Mucosa of descending colon (tissue), 3 donors: ENCODE measurements around the gene ELMO2. TPM values are rescaled to one million over a fixed set of nuclear protein-coding genes. Genes with fewer than 3 reads are reported as not detected.

Source experiments
- ATAC-seq: fragments of 200-7000 bp; cut with Tn5 transposase; one replicate; pipeline ENCODE4 v1.9.1; 2020; ENCODE audit warnings: mild to moderate bottlenecking, moderate library complexity
- DNase-seq, 3 donors: peaks; one replicate each; pipeline ENCODE4 v3.0.0-alpha.2; 2020
- H3K36me3 ChIP-seq: fragments of 200-600 bp; one replicate; pipeline ENCODE4 v1.8.0; 2021; ENCODE audit warnings: low read depth, mild to moderate bottlenecking
- H3K4me1 ChIP-seq: fragments of 200-600 bp; one replicate; pipeline ENCODE4 v1.8.0; 2021; ENCODE audit warnings: low read depth, mild to moderate bottlenecking
- H3K4me3 ChIP-seq: fragments of 200-600 bp; one replicate; pipeline ENCODE4 v1.8.0; 2021; ENCODE audit warnings: mild to moderate bottlenecking
- H3K9me3 ChIP-seq: fragments of 200-600 bp; one replicate; pipeline ENCODE4 v1.8.0; 2021; ENCODE audit warnings: mild to moderate bottlenecking
- CTCF ChIP-seq: fragments of 200-600 bp; IDR thresholded peaks from one replicate; pipeline ENCODE4 v1.8.0; 2022; ENCODE audit warnings: antibody characterized with exemption, mild to moderate bottlenecking
- intact Hi-C, 2 donors: fragments of 100-400 bp; cut with DNase I in 1 of 2; cut with micrococcal nuclease in 1 of 2; formaldehyde crosslinking; loops; one replicate each; pipeline versions ENCODE4 v1.11.0 to v1.11.1; 2022; cut with DNase I, micrococcal nuclease
- total RNA-seq, 3 donors: library from RNA; stranded (reverse); fragmentation: NEBNext Ultra II Directional in 2 of 3; extraction: Animal tissue kit (Norgen Biotek cat#: 25700) in 2 of 3; gene quantifications; one replicate each; pipeline versions ENCODE4 v1.2.1 to v1.2.4, GENCODE V29; 2021 to 2023
- donor health status: DM: no; HTN: no; CAD: no; lungs with moderate emphysema.
- donor health status: DM: no; HTN: no; CAD: no.
- donor health status: DM: no; HTN: yes; CAD: no.

Gene ELMO2
- total RNA-seq, 3 donors from 2014 or later = 21.2 to 46.6 (median 27.1) TPM

GRCh38 chr20:46415773-46416172, 9.4 kb upstream of the ELMO2 start:
- intact Hi-C loops = no loop called here
- no peaks in the 10 kb centered on the region for H3K9me3 ChIP-seq
- H3K36me3 ChIP-seq = no peaks in the 10 kb centered on the region
- ATAC-seq (no peak), DNase-seq (no peak)
- peaks cover under 1% of the 10 kb centered on the region for H3K4me1 ChIP-seq
- H3K4me3 ChIP-seq = no peak overlapping the region
- TF ChIP-seq CTCF = no peak

GRCh38 chr20:46414608-46415007, 8.2 kb upstream of the ELMO2 start:
- no peak overlapping the region for H3K4me3 ChIP-seq
- intact Hi-C loops = no loop called here
- ATAC-seq = no peak
- no peak for DNase-seq
- no peaks in the 10 kb centered on the region for H3K36me3 ChIP-seq
- TF ChIP-seq CTCF = no peak
- H3K4me1 ChIP-seq = peaks cover 4% of the 10 kb centered on the region
- H3K9me3 ChIP-seq = no peaks in the 10 kb centered on the region

GRCh38 chr20:46411637-46412036, 5.2 kb upstream of the ELMO2 start:
- intact Hi-C loops = no loop called here
- ATAC-seq = no peak

DNA sequence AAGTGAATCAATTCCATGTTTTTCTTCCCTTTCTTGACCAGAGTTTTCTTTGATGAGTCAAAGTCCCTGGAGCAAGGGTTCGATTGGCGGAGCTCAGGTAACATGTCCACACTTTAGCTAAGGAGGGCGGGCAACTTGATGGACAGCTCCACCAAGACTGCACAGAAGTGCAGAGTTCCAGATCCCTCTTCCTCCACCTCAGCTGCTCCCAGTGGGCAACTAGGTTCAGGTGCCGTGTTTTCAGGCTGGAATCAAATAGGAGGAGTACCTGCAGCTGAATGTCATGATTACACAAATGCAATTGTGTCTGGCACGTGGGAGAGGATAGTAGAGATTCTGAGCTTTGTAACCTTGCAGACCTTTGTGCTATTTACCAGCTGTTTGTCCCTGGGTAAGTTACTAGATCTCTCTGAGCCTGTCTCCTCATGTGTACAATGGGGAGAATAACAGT, 1.9 kb upstream of the ELMO2 start:
- Histone ChIP-seq H3K4me3 (no peak overlapping the region), H3K4me1 (peaks cover 31% of the 10 kb centered on the region), H3K36me3 (no peaks in the 10 kb centered on the region), H3K9me3 (no peaks in the 10 kb centered on the region)
- no peak for DNase-seq
- TF ChIP-seq CTCF = no peak
- intact Hi-C loops = no loop called here
- ATAC-seq = no peak

More at GRCh38 chr20:46411637-46412036, 5.2 kb upstream of the ELMO2 start:
- no peak for DNase-seq
- Histone ChIP-seq H3K36me3 (no peaks in the 10 kb centered on the region), H3K4me3 (no peak overlapping the region), H3K9me3 (no peaks in the 10 kb centered on the region), H3K4me1 (peaks cover 14% of the 10 kb centered on the region)
- no peak for TF ChIP-seq CTCF

DNA sequence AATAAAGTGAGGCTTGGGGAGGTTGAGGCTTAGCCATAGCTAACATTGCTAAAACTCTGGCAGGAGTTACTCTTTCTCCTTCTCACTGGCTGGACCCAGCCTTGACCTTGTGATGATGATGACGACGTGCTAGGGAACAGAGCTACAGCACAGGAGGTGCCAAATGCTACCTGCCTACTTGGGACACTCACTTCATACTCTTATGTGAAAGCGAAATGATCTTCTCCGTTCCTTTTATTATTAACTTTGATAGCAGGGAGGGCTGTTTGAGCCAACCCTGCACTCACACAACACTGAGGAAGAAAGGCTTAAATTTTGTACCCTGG, 1.2 kb upstream of the ELMO2 start:
- DNase-seq (no peak), ATAC-seq (no peak)
- Histone ChIP-seq H3K4me3 (no peak overlapping the region), H3K9me3 (no peaks in the 10 kb centered on the region), H3K4me1 (peaks cover 35% of the 10 kb centered on the region), H3K36me3 (no peaks in the 10 kb centered on the region)
- TF ChIP-seq CTCF = no peak
- intact Hi-C loops = no loop called here
